Skin epidermis (tissue), 12 donors: ENCODE results near the gene BCL7A.
"Not testable (repeated sequence)": the region's sequence is repeated elsewhere in the genome, so short reads cannot be mapped to it uniquely, and the experiment has no call there.

Experiments
- H3K27ac ChIP-seq, 21 experiments: fragments of 200-600 bp; sonication (generic) in 11 of 21; one replicate each; pipeline ENCODE4 v1.5.0; 2020; ENCODE audit warnings: mild to moderate bottlenecking in 3 of 21, inconsistent platforms in 2 of 21, moderate library complexity in 2 of 21
- H3K4me3 ChIP-seq, 7 experiments: fragments of 200-600 bp; sonication (generic) in 2 of 7; one replicate each; pipeline ENCODE4 v1.5.0; 2020; ENCODE audit warnings: inconsistent platforms in 2 of 7, mild to moderate bottlenecking in 2 of 7, moderate library complexity in 1 of 7

The BCL7A gene

GRCh38 chr12:122021822-122022392 is at the start of gene BCL7A:
Gene BCL7A (plus strand): TSS chr12:122021884. CDS start chr12:122022092, 208 bp downstream.
- Histone ChIP-seq H3K27ac (peak within 1 kb of the TSS in 19 of 21 experiments; percentile 46 to 89 (median 75)), H3K4me3 (peak within 1 kb of the TSS; percentile 54 to 78 (median 65))

DNA sequence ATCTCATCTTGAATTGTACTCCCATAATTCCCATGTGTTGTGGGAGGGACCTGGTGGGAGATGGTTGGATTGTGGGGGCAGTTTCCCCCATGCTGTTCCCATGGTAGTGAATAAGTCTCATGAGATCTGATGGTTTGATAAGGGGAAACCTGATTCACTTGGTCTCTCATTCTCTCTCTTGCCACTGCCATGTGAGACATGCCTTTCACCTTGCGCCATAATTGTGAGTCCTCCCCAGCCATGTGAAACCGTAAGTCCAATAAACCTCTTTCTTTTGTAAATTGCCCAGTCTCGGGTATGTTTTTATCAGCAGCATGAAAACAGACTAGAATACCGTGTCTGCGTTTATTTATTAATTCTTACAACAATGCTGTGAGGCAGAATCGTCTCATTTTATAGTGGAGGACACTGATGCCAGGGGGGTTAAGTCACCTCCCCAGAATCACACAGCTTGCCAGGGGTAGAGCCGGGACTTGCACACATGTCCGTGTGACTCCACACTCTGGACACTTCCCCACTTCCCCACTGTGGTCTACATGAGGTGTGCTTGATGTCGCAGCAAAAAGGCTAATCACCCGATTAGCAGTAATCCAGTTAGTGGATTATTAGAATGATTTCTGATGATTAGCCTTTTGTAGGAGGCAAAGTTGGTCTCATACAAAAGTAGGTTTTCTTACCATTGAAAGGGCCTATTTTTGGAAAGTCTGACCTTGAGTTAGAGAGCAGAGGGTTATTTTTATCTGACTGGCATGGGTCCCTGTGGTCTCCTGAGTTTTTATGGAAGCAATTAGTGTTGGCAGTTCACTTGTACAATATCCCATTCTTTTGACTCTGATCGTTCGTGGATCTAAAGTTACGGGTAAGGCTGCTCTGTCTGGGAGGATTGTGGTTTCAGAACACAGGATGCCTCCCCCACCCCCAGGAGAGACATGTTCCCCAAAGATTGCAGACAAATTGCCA is 47.4 kb upstream of the BCL7A start:
- Histone ChIP-seq H3K27ac (no peak overlapping the region), H3K4me3 (no peak overlapping the region)

DNA sequence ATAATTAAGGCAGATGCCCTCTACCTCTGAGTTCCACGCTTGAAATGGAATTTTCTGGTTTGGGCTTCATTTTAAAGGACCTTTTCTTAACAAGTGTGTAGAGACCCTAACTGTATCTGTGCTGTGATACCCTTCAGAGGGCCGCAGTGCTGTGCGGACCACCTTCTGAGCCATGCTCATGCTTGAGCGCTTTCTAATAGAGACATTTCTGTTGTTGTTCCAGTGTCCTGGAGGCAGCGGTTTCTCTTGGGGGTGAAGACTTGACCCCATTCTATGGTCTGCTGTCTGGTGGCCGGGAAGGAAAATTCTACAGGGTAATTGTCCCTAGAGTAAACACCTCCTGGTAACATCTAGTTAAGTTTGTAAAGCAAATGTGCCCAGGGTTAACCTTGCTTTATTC is 46.7 kb upstream of the BCL7A start:
- Histone ChIP-seq H3K27ac (no peak overlapping the region), H3K4me3 (no peak overlapping the region)

DNA sequence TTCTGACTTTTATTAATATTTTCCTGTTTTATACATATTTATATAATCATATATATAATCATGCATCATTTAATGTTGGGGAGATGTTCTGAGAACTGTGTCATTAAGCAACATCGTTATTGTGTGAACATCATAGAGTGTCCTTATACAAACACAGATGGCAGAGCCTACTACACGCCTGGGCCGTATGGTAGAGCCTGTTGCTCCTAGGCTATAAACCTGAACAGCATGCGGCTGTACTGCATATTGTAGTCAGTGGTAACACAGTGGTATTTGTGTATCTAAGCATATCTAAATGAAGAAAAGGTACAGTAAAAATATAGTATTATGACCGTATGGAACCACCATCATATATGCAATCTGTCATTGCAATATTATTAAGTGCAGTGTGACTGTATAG is 44.7 kb upstream of the BCL7A start:
- no peak overlapping the region for H3K4me3 ChIP-seq
- H3K27ac ChIP-seq, result no peak overlapping the region

DNA sequence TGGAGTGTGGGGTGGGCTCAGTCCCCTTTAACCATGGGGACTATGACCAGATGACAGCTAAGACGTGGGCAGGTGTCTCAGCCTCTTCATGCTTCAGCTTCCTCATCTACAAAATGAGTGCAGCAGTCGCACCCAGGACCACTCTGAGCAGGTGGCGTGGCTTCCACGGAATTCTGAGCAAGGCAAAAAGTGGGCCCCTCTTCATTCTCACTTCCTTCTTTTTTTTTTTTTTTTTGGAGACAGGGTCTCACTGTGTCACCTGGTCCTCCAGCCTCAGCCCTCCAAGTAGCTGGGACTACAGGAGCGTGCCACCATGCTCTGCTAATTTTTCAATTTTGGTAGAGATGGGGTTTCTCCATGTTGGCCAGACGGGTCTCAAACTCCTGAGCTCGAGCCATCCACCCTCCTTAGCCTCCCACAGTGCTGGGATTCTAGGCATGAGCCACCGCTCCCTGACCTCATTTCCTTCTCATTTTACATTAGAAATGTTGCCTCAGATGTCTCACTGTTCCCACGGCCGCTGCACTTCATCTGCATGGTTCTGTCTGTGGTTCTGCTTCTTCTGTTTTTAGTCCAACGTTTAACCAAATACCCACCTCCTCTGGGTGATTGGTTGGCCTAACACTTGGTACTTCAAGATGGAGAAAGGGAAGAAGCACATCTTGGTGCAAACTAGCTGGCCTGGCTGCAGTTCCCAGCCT is 41.3 kb upstream of the BCL7A start:
- Histone ChIP-seq H3K4me3 (no peak overlapping the region), H3K27ac (no peak overlapping the region)

GRCh38 chr12:121980892-121981272 is 40.8 kb upstream of the BCL7A start:
- Histone ChIP-seq H3K27ac (no peak overlapping the region), H3K4me3 (no peak overlapping the region)

GRCh38 chr12:121981456-121981855 is 40.2 kb upstream of the BCL7A start:
- H3K27ac ChIP-seq, result no peak overlapping the region
- H3K4me3 ChIP-seq, result no peak overlapping the region

DNA sequence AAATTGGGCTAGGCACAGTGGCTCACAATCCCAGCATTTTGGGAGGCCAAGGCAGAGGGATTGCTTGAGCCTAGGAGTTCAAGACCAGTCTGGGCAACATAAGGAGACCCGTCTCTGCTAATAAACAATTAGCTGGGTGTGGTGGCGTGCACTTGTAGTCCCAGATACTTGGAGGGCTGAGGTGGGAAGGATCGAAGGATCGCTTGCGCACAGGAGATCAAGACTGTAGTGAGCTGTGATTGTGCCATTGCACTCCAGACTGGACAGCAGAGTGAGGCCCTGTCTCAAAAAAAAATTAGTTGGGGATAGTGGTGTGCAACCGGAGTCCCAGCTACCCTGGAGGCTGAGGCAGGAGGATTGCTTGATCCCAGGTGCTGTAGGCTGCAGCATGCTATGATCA is 38.7 kb upstream of the BCL7A start:
- no peak overlapping the region for H3K4me3 ChIP-seq
- H3K27ac ChIP-seq, result no peak overlapping the region

DNA sequence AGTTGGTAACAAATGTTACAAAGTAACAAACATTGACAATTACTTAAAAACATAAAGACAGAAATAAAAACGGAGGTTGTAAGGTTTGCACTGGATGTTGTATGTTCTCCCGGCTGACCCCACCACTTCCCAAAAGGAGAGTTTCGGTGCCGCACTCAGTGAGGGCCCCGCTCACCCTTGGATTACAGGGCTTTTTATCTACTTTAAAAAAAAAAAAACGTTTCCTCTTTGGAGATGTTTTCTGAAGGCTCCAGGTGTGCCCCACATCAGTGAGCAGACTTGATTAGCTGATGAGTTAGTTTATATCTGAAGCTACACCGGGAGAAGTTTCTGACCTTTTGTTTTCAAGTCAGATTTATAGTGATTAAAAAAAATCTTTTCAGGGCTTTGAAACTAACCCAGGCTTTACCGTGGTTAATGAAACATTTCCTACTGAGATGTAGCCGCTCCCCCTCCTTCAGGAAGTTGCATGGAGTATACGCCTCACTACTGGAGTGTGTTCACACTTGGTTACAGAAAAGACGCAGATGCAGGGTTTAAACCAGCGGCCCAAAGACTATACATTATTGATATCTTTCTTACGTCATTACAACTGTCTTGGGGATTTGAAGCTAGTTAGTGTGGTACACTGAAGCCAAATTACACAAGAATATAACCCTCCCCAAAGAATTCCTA is 38.0 kb upstream of the BCL7A start:
- Histone ChIP-seq H3K4me3 (no peak overlapping the region), H3K27ac (no peak overlapping the region)

GRCh38 chr12:121986489-121987245 is 35.0 kb upstream of the BCL7A start:
- no peak overlapping the region for H3K27ac ChIP-seq
- no peak overlapping the region for H3K4me3 ChIP-seq

- H3K4me3 ChIP-seq, H3K27ac ChIP-seq: not testable (repeated sequence)
Measured at GRCh38 chr12:121988519-121988918, 33.2 kb upstream of the BCL7A start.

GRCh38 chr12:121989276-121990113 is 32.2 kb upstream of the BCL7A start:
- H3K4me3 ChIP-seq, result no peak overlapping the region
- no peak overlapping the region for H3K27ac ChIP-seq

DNA sequence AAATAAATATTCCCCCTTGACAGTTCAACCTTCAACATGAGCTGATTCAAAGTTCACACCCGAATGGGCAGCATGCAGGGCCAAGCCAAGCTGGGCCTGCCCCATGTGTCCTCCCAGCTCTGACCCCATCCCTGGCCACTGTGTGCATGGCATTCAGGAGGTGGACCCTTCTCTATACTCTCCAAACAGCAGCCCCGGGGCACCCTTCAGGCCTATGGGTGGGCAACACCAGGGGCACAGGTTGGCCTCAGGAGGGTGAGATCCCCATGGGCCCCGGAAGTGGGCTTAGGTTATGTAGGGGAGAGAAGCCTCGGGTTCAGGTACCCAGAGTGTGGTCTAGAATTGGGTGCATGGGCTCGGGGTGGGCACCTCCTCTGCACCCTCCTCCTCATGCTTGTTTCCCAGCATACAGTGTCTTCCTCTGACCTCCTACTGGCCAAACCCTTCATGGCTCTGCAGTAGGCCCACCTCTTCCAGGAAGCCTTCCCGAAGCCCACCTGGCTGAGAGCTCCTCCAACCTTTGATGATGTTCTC is 31.5 kb upstream of the BCL7A start:
- Histone ChIP-seq H3K27ac (no peak overlapping the region), H3K4me3 (no peak overlapping the region)

DNA sequence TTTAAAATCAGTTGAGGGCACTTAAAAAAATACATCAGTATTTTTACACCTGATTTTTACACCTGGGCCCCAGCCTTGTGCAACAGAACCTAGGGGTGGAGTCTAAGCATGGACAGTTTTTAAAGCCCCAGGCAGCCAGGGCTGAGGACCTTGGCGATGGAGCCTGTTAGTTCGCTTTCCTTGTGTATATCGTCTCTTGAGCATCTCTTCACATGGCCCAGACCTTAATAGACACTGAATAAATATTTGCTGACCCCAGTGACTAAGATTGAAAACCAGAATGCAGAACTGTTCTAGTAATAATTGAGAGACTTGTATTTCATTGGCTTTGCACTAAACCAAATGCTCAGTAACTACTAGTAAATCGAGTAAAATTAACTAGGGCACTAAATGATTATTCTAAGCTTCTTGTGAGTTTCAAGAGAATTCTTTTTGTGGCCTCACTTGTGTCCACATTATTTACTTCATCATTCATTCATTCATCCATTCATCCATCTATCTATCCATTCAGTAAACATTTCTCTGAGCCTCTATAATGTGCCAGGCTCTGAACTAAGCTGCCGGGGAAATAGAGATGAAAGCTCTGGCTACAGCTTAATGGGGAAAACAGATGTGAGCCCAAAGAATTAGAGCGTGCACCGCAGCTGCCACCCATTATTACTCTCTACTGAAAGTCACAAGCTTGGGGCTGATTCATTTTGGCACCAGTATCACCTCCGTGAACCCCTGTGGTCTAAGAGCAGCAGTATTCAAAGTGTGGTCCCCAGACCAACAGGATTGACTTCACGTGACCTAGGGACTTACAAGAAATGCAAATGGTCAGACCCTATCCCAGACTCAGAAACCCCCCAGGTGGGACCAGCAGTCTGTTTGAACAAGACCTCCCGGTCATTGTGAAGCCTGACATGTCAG is 30.7 kb upstream of the BCL7A start:
- Histone ChIP-seq H3K27ac (peak overlapping the region in 15 of 21 experiments; percentile 46 to 86 (median 66)), H3K4me3 (no peak overlapping the region)

GRCh38 chr12:121992059-121992879 is 29.4 kb upstream of the BCL7A start:
- peak overlapping the region in 19 of 21 experiments; percentile 49 to 86 (median 66) for H3K27ac ChIP-seq
- H3K4me3 ChIP-seq, result no peak overlapping the region
